Left cardiac atrium (tissue), 4 donors: ENCODE measurements around the gene DGKI. TPM values are rescaled to one million over a fixed set of nuclear protein-coding genes. Genes with fewer than 3 reads are reported as not detected.

Source experiments
- ATAC-seq, 2 donors: fragments of 200-7000 bp; cut with Tn5 transposase; one replicate each; pipeline ENCODE4 v1.9.1; 2020; ENCODE audit warnings: mild to moderate bottlenecking in 2 of 2, moderate library complexity in 2 of 2
- DNase-seq: peaks from one replicate; pipeline ENCODE4 v3.0.0-alpha.2; 2020
- intact Hi-C, 2 donors: fragments of 100-400 bp; cut with DNase I; formaldehyde crosslinking; loops; one replicate each; pipeline versions ENCODE4 v1.14.1 to v1.15.1; 2022 to 2023
- total RNA-seq, 2 donors: library from RNA; stranded (reverse); fragmentation: NEBNext Ultra II Directional; extraction: Animal tissue kit (Norgen Biotek cat#: 25700); gene quantifications; one replicate each; pipeline ENCODE4 v1.2.1, GENCODE V29; 2021
- donor health status: DM: no; HTN: yes; CAD: no.
- donor health status: DM: no; HTN: yes; CAD: no; lungs with severe emphysema.
- donor health status: DM: yes; HTN: yes; CAD: no.
- donor health status: Dilated cardiomyopathy.

DGKI gene
- total RNA-seq, 2 donors from 2014 or later = 7.2 to 19.1 TPM

- no peak for DNase-seq
- no peak for ATAC-seq
- intact Hi-C loops = no loop called here
These were observed 473.3 kb downstream of the DGKI start for GRCh38 chr7:137373507-137373906.

- intact Hi-C loops = no loop called here
- no peak for ATAC-seq
- DNase-seq = no peak
These were observed 475.2 kb downstream of the DGKI start for GRCh38 chr7:137371616-137372015.

- ATAC-seq (no peak), DNase-seq (no peak)
- intact Hi-C loops = no loop called here
These were observed 479.8 kb downstream of the DGKI start for GRCh38 chr7:137366995-137367394.

- ATAC-seq = no peak
- DNase-seq = no peak
- intact Hi-C loops = no loop called here
These were observed 483.1 kb downstream of the DGKI start for GRCh38 chr7:137363683-137364082.

GRCh38 chr7:137360087-137360679 is 486.6 kb downstream of the DGKI start:
- intact Hi-C loops = no loop called here
- DNase-seq (no peak), ATAC-seq (no peak)

- ATAC-seq (no peak), DNase-seq (no peak)
- intact Hi-C loops = no loop called here
These were observed 491.8 kb downstream of the DGKI start for GRCh38 chr7:137354961-137355360.

GRCh38 chr7:137354396-137354795 is 492.4 kb downstream of the DGKI start:
- no peak for ATAC-seq
- peak; percentile 43 for DNase-seq
- intact Hi-C loops = no loop called here

- ATAC-seq (no peak), DNase-seq (no peak)
- intact Hi-C loops = no loop called here
These were observed 494.8 kb downstream of the DGKI start for GRCh38 chr7:137351941-137352340.

GRCh38 chr7:137345799-137346449 is 500.9 kb downstream of the DGKI start:
- DNase-seq (no peak), ATAC-seq (no peak)
- intact Hi-C loops = no loop called here

- DNase-seq = peak; percentile 49
- ATAC-seq = peak; percentile 83 to 96
- intact Hi-C loops = no loop called here
These were observed 503.4 kb downstream of the DGKI start, which contains the start of gene PTN for GRCh38 chr7:137343281-137343841. Gene PTN, minus strand, starts transcription at chr7:137343733. Its CDS starts 88,760 bp downstream, at chr7:137254973.

- intact Hi-C loops = no loop called here
- DNase-seq = no peak
- peak in 1 of 2 donors; percentile 10 for ATAC-seq
These were observed 503.9 kb downstream of the DGKI start for GRCh38 chr7:137342828-137343261.

- intact Hi-C loops = no loop called here
- ATAC-seq (peak in 1 of 2 donors; percentile 38), DNase-seq (no peak)
These were observed 504.5 kb downstream of the DGKI start for GRCh38 chr7:137342265-137342664.

GRCh38 chr7:137337902-137338301 is 508.9 kb downstream of the DGKI start:
- intact Hi-C loops = no loop called here
- DNase-seq = no peak
- ATAC-seq = no peak

GRCh38 chr7:137335814-137336213 is 511.0 kb downstream of the DGKI start:
- ATAC-seq (no peak), DNase-seq (no peak)
- intact Hi-C loops = no loop called here

GRCh38 chr7:137331378-137331777 is 515.4 kb downstream of the DGKI start:
- ATAC-seq = peak in 1 of 2 donors; percentile 24
- no peak for DNase-seq
- intact Hi-C loops = no loop called here

Other genes starting within 250 kb of the DGKI start
- 10 to 100 TPM; 41.5 to 80.1 TPM for gene CREB3L2, start 155.1 kb upstream of the DGKI start, total RNA-seq
- not detected for gene AKR1D1, start 229.5 kb upstream of the DGKI start, total RNA-seq